Sigmoid colon (tissue), 7 donors: ENCODE results near the gene CARMIL1. TPM values are rescaled to one million over a fixed set of nuclear protein-coding genes. Genes with fewer than 3 reads are reported as not detected.

Source experiments
- DNase-seq: peaks from one replicate; pipeline ENCODE4 v3.0.0-alpha.2; 2019
- H3K27ac ChIP-seq, 4 donors: fragments of 200-600 bp; sonication (generic); one replicate each; pipeline ENCODE4 v1.5.1; 2016 to 2019; ENCODE audit warnings: mild to moderate bottlenecking in 1 of 4
- H3K27me3 ChIP-seq, 3 donors: fragments of 200-600 bp; sonication (generic); one replicate each; pipeline ENCODE4 v1.5.1; 2019; ENCODE audit warnings: mild to moderate bottlenecking in 1 of 3
- H3K36me3 ChIP-seq, 4 donors: fragments of 200-600 bp; sonication (generic); one replicate each; pipeline ENCODE4 v1.5.1; 2016 to 2019
- H3K4me1 ChIP-seq, 4 donors: fragments of 200-600 bp; sonication (generic); one replicate each; pipeline ENCODE4 v1.5.1; 2017 to 2019
- H3K4me3 ChIP-seq, 4 donors: fragments of 200-600 bp; sonication (generic); one replicate each; pipeline ENCODE4 v1.5.1; 2017 to 2019; ENCODE audit warnings: mild to moderate bottlenecking in 2 of 4, moderate library complexity in 1 of 4
- H3K9me3 ChIP-seq, 4 donors: fragments of 200-600 bp in 3 of 4; sonication (generic) in 3 of 4; one replicate each; pipeline versions ENCODE4 v1.5.1 to v1.6.1; 2013 to 2019
- EP300 ChIP-seq, 4 donors: sonication (generic); formaldehyde crosslinking; IDR thresholded peaks; one replicate each; pipeline ENCODE4 v1.6.1; 2017; ENCODE audit warnings: antibody characterized with exemption in 4 of 4
- POLR2A ChIP-seq, 2 donors: fragments of 450-650 bp; IDR thresholded peaks; one replicate each; pipeline ENCODE4 v1.6.1; 2016; ENCODE audit warnings: antibody characterized with exemption in 2 of 2, mild to moderate bottlenecking in 2 of 2, moderate library complexity in 2 of 2
- POLR2AphosphoS5 ChIP-seq, 4 donors: sonication (generic); formaldehyde crosslinking; IDR thresholded peaks; one replicate each; pipeline ENCODE4 v1.6.1; 2017; ENCODE audit warnings: antibody characterized with exemption in 4 of 4
- WGBS, 2 donors: extraction: QIAGEN DNeasy Blood & Tissue Kit; methylation state at CpG; one replicate each; pipeline ENCODE4 v1.1.7; 2013; 5-methylcytosine and 5-hydroxymethylcytosine counted together
- intact Hi-C: fragments of 100-400 bp; cut with DNase I; formaldehyde crosslinking; loops from one replicate; pipeline ENCODE4 v1.15.1; 2023
- polyA plus RNA-seq, 3 donors: library from polyadenylated mRNA; stranded (reverse); fragments of 200-250 nt; gene quantifications; one replicate each; pipeline ENCODE4 v1.2.3, GENCODE V29; 2013
- total RNA-seq, 4 donors: library from RNA; depleted of rRNA; stranded (reverse); fragments of >200 nt; gene quantifications; one replicate each; pipeline ENCODE4 v1.1.0, GENCODE V29; 2016
- TF ChIP-seq, protein P1 (sequence below), 4 experiments: fragments of 450-650 bp in 3 of 4; fragments of 200-600 bp in 1 of 4; IDR thresholded peaks; one replicate each; pipeline ENCODE4 v1.5.1; 2016 to 2019; ENCODE audit warnings: antibody characterized with exemption in 4 of 4, mild to moderate bottlenecking in 3 of 4, moderate library complexity in 2 of 4
- donor health status: healthy with polysubstance abuse.
- donor health status: Bipolar disorder and iron deficiency.
- donor health status: healthy.

CARMIL1 gene
- total and polyA plus RNA-seq, 7 donors: 3.4 to 24.0 (median 8.2) TPM

DNA sequence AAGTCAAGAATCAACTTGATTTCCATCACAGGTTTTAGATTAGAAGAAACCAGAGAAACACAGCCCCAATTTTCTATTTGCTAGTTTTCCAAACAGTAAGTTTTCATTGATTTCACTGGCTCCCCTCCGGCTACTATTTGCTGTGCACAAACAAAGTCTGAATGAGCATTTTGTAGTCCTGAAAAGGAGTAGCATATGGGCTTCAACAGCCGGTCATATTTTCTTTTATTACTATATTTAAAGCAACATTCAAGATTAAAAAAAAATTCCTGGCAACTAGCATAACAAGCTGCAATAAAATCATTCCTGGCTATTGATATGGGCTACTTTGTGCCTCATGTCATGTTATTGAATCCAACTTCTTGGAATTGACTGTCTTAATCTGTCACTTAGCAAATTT lies 48.3 kb downstream of the CARMIL1 start:
- Histone ChIP-seq H3K9me3 (no peaks in the 10 kb centered on the region), H3K4me1 (no peaks in the 10 kb centered on the region), H3K4me3 (no peak overlapping the region), H3K27ac (no peak overlapping the region), H3K36me3 (no peaks in the 10 kb centered on the region), H3K27me3 (no peaks in the 10 kb centered on the region)
- no peak for TF ChIP-seq POLR2AphosphoS5 (IDR thresholded peaks at IDR 0.05)
- no peak for TF ChIP-seq EP300 (IDR thresholded peaks at IDR 0.05)
- TF ChIP-seq, protein P1, sequence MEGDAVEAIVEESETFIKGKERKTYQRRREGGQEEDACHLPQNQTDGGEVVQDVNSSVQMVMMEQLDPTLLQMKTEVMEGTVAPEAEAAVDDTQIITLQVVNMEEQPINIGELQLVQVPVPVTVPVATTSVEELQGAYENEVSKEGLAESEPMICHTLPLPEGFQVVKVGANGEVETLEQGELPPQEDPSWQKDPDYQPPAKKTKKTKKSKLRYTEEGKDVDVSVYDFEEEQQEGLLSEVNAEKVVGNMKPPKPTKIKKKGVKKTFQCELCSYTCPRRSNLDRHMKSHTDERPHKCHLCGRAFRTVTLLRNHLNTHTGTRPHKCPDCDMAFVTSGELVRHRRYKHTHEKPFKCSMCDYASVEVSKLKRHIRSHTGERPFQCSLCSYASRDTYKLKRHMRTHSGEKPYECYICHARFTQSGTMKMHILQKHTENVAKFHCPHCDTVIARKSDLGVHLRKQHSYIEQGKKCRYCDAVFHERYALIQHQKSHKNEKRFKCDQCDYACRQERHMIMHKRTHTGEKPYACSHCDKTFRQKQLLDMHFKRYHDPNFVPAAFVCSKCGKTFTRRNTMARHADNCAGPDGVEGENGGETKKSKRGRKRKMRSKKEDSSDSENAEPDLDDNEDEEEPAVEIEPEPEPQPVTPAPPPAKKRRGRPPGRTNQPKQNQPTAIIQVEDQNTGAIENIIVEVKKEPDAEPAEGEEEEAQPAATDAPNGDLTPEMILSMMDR (IDR thresholded peaks at IDR 0.05): no peak
- TF ChIP-seq POLR2A (IDR thresholded peaks at IDR 0.05): no peak
- DNase-seq: no peak
- WGBS, 2 donors: 21 to 68% methylated on average over 2 of the region's 2 CpGs
- intact Hi-C loops: no loop called here

DNA sequence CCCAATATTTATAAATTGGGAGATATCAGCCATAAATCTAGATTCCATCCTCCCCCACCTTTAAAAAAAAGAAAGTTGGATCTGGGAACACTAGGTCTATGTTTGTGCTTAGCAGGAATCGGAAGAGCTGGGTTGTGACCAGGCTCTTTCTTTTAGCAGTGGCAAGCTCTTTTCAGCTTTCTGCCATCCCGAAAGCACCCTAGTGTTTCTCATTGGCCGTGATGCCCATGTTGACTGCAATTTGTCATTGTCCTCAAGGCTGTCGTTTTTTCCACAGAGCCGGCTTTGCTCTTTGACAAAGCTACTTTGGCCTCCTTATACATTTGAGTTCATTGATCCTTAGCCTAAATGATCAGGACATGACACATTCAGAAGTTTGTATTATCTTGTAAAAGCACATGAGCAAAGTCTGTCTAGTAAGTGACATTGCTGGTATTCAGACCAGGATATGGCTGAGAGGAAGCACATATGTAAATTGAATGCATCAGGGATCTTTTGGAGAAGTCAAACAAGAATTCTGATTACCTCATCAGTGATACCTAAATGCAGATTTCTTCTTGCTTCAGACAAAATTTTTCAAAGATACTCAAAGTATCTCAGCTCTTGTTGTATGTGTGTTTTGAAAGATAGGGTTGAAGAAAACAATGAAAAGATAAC lies 50.1 kb downstream of the CARMIL1 start:
- no peak for DNase-seq
- intact Hi-C loops: no loop called here
- no peaks in the 10 kb centered on the region for H3K4me1 ChIP-seq

DNA sequence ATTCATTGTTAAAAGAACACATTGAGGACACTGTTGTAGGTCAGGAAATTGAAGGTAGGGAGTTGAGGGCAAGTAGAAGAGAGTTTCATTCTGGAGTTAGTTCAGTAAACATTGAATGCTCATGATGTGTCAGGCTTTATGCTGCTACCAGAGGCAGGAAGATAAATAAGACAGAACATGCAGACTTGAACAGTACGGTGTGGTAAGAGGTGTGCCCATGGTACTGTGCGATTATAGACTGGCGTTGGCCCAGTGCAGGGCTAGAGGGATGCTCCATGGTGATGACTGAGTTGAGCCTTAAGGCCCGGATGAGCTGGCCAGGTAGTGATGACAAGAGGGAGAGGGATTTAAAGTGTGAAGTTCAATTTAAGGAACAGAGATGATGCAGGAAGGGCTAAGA lies 50.8 kb downstream of the CARMIL1 start:
- Histone ChIP-seq H3K36me3 (no peaks in the 10 kb centered on the region), H3K27ac (no peak overlapping the region), H3K4me1 (no peaks in the 10 kb centered on the region), H3K9me3 (no peaks in the 10 kb centered on the region), H3K4me3 (no peak overlapping the region), H3K27me3 (no peaks in the 10 kb centered on the region)
- TF ChIP-seq POLR2A (IDR thresholded peaks at IDR 0.05) (no peak), EP300 (IDR thresholded peaks at IDR 0.05) (no peak), POLR2AphosphoS5 (IDR thresholded peaks at IDR 0.05) (no peak)
- TF ChIP-seq, protein P1 (IDR thresholded peaks at IDR 0.05): no peak
- 90 to 91% methylated on average over 4 of the region's 4 CpGs for WGBS, 2 donors
- DNase-seq: no peak
- intact Hi-C loops: no loop called here

More for the DNA sequence above, 50.1 kb downstream of the CARMIL1 start:
- Histone ChIP-seq H3K36me3 (no peaks in the 10 kb centered on the region), H3K27ac (no peak overlapping the region), H3K27me3 (no peaks in the 10 kb centered on the region), H3K9me3 (no peaks in the 10 kb centered on the region), H3K4me3 (no peak overlapping the region)
- WGBS, 2 donors: 89 to 92% methylated on average over 5 of the region's 5 CpGs
- TF ChIP-seq POLR2A (IDR thresholded peaks at IDR 0.05): no peak

DNA sequence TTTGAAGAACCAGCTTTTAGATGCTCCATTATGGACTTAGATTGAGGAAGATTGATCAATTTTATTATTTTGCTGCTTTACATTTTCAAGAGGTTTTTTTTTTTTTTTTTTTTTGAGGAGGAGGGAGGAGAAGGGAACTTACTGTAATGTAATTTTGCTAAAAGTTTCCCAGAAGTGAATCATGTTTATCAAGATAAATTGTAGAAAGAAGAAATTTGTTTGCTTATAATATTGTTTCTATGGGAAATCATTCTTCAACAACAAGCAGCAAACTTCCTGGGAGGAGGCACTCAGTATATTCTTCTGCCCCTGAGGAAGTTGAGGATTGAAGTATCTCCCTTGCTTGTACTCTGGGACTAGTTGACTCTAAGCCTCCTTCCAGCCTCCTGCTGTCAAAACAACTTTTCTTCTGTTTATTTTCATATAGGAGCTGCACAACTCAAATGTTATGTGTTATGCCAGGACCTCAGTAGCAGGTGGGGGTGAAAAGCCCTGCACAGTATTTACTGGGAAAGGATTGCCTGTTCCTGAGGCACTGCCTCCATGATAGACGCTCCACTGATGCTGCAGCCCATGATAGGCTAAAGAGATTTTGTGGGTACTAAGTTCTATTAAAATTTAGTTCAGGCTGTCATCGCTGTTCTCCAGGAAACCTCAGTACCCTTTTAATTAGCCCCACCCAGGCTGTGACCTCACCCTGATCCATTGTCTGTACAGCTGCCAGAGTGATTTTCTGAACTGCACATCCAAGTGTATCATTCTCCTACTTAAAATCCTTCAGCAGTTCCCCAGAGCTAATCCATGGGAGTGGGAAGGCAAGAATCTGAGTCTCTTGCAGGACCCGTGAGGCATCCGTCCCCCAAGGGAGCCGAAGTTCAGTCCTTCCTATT lies 51.9 kb downstream of the CARMIL1 start:
- Histone ChIP-seq H3K4me3 (no peak overlapping the region), H3K27ac (no peak overlapping the region), H3K27me3 (no peaks in the 10 kb centered on the region), H3K9me3 (no peaks in the 10 kb centered on the region), H3K36me3 (no peaks in the 10 kb centered on the region), H3K4me1 (no peaks in the 10 kb centered on the region)
- TF ChIP-seq POLR2A (IDR thresholded peaks at IDR 0.05) (no peak), POLR2AphosphoS5 (IDR thresholded peaks at IDR 0.05) (no peak), EP300 (IDR thresholded peaks at IDR 0.05) (no peak)
- TF ChIP-seq, protein P1 (IDR thresholded peaks at IDR 0.05): no peak
- intact Hi-C loops: no loop called here
- WGBS, 2 donors: 73 to 82% methylated on average over 5 of the region's 5 CpGs
- DNase-seq: no peak

DNA sequence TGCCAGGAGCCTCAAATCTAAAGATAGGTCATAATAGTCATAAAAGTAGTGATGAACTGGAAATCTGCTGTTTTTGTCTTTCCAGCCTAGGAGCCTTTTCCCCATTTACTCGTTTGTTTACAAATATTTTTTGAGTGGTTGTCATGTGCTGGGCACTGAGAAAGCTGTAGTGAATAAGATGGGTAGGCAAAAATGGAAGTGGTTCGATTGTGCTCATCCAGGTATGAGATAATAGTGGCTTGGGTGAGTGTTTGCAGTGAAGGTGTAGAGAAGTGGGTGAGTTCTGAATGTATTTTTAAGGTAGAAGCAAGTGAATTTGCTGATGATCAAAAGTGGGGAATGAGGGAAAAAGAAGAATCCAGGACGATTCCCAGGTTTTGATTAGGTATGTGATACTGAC lies 53.0 kb downstream of the CARMIL1 start:
- TF ChIP-seq EP300 (IDR thresholded peaks at IDR 0.05) (no peak), POLR2AphosphoS5 (IDR thresholded peaks at IDR 0.05) (no peak), POLR2A (IDR thresholded peaks at IDR 0.05) (no peak)
- TF ChIP-seq, protein P1 (IDR thresholded peaks at IDR 0.05): no peak
- DNase-seq: no peak
- no peaks in the 10 kb centered on the region for H3K4me1 ChIP-seq
- no peaks in the 10 kb centered on the region for H3K27me3 ChIP-seq
- intact Hi-C loops: no loop called here
- WGBS, 2 donors: 65 to 77% methylated on average over 3 of the region's 3 CpGs
- no peak overlapping the region for H3K4me3 ChIP-seq
- no peak overlapping the region for H3K27ac ChIP-seq
- H3K9me3 ChIP-seq: no peaks in the 10 kb centered on the region
- no peaks in the 10 kb centered on the region for H3K36me3 ChIP-seq
